HG02852 (cell line): ENCODE data around the gene DRD2.

Source experiments
- ATAC-seq: cut with Tn5 transposase; IDR thresholded peaks from one replicate; pipeline ENCODE4 v1.9.1; 2021; ENCODE audit warnings: mild to moderate bottlenecking, moderate library complexity; ENCODE audit not compliant: unreplicated experiment

The DRD2 gene

DNA sequence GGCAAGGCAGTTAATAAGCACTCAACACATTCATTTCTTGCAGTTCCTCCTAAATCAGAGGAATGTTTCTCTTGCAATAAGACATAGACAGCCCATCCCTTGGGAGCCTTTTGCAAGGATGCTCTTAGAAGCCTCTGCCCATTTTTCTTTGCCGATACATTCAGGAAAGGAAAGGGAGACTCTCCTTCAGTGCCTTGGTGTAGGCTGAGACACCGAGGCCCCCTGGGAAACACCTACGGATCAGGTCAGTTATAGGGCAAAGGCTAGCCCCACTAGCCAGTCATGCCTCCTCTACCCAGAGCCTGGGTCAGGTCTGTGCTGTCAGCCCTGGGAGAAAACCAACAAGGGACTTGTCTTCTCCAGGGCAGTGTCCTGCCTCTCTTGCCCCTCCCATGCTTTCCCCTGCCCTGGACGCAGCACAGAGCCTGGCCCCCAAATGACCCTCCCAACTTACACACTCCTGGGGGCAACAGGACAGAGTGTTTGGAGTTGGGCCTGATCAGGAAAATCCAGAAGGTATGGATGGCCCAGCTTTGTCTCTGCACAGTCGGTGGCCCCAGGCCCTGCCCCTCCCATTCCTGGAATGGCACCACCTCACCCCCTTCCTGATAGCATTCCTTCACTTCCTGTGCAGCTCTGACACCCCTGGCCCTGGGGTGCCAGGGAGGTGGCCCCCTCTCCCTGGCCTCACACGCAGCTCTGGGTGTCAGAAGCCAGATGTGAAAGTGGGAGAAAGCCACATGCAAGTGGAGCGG, 69.3 kb downstream of the DRD2 start:
- no peak for ATAC-seq

DNA sequence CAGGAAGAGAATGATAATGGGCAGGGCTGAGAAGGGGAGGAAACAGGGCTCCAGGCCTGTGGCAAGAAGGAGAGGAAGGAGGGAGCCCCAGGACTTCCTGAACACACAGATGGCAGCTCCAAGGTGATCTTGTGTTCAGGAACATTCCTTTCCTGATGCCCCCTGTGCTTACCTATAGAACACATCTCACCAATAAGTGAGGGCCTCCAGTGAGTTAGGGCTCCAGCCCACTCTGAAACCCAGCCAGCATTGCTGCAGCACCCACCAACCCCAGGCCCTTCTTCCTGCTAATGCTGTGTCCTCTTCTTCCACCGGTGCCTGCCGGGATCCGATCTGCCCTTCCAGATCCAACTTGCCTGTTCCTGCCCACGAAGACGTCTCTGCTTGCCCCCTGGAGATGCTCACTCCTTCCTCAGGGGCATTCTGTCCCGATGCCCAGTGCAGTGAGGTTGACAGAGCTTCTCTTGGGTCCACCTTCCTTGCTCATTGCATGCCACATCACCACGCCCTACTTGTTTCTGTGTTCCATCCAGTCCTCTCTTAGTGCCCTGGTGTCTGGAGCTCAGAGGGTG, 70.3 kb downstream of the DRD2 start:
- ATAC-seq, result no peak

DNA sequence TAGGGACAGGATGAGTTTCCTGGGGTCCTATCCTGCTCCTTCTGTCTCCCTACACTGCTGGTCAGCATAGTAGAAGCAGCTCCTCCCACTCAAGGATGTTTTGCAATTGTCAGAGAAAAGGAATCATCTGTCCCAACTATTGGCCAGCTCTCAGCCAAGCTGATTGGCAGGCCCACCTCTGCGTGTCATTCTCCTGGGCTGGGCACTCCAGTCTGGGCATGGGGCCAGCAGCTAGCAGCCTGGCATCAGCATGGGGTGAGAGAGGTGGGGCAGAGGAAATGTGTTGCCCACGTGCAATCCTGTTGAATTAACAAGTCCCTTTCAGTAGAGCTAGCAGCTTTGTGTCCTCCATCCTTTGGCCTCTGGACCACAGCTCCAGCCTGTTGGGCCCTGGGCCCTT, 73.5 kb downstream of the DRD2 start:
- ATAC-seq, result no peak

DNA sequence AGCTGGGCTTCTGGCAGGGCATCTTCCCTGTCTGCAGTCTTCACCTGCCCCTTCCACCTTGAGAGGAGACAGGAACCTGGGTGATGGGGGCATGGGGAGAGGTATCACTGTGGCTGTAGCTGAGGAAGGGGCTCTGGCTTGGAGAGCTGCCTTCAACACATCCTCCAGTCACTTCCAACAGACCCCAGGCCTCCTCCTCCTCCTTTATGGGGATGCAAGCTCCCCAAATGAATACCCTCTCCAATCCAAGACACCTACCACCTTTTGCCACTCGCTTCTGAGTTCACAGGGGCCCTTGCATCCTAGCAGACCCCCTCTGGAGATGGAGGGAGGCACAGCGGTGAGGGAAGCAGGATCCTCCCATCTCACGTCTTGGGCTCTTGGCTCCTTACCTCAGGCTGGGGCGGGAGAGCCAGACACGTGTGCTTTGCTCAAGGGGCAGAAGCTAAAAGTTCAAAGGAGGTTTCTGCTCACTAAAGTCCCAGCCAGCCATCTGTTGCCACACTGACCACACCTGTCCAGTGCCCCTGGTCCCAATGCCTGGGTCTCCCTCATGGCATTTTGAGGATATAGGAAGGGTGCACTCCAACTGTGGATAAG, 74.5 kb downstream of the DRD2 start:
- no peak for ATAC-seq

DNA sequence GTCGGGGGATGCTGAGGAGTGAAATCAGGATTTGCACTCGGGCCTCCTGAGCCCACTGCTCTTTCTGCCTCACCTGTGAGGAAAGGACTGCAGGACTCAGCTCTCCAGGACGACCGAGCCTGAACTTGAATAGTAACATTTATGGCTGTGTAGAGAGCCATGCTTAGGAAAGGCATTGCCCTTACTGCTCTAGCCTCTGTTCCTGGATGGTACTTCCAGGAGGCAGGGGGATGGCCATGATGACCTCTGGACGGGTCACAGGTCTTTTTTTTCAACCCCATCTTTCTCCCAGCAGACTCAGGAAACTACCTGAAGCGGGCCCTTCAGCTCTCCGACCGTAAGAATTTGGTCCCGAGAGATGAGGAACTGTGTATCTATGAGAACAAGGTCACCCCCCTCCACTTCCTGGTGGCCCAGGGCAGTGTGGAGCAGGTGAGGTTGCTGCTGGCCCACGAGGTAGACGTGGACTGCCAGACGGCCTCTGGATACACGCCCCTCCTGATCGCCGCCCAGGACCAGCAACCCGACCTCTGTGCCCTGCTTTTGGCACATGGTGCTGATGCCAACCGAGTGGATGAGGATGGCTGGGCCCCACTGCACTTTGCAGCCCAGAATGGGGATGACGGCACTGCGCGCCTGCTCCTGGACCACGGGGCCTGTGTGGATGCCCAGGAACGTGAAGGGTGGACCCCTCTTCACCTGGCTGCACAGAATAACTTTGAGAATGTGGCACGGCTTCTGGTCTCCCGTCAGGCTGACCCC, 76.3 kb downstream of the DRD2 start:
- no peak for ATAC-seq

DNA sequence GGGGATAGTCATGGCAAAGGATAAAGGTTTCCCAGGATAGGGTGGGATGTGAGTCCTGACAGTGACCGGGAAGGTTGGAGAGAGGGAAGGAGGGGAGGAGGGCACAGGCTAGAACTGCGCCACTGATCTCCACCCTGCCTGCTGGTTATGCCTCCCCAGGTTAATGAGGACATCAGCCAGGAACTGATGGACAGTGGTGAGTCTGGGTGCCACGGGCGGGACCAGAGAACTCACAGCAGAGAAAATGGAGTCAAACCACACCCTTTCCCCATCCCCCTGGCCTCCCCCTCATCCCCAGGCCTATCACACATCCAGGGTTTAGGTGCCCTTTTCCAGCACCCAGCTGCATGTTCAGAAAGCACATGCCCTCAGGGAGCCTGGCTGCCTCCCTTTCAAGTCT, 77.4 kb downstream of the DRD2 start:
- no peak for ATAC-seq

DNA sequence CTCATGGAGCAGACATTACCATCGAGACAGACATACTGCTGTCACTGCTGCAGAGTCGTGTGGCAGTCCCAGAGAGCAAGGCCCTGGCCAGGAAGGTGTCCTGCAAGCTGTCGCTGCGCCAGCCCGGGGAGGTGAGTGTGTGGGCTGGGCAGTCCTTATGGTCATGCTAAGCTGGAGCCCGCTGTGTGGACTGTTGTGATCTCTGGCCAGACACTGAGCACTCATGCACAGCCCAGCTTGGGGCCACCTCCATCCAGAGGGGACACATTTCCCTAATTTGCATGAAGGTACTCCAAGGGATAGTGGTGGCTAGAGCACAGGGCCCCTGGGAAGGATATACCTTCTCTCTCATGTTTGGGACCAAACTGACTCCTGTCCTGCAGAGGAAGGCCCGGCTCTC, 78.0 kb downstream of the DRD2 start:
- ATAC-seq, result no peak

DNA sequence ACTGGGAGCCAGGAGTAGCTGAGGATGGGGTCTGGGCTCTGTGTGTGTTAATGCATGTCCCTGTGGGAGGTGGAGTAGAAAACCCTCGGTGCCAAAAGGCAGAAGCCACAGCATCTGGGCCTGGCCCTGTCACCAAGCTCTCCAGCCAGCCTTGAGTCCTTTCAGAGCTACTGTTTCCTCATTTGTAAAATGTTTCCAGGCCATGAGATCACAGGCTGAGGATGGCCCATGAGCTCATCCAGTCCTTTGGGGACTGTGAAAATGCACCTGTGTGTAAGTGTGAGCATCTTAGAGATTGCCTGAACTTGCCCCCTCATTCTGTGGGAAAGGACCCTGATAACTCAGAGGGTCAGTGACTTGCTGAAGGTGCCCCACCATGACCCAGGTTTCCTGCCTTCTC, 78.5 kb downstream of the DRD2 start:
- no peak for ATAC-seq

DNA sequence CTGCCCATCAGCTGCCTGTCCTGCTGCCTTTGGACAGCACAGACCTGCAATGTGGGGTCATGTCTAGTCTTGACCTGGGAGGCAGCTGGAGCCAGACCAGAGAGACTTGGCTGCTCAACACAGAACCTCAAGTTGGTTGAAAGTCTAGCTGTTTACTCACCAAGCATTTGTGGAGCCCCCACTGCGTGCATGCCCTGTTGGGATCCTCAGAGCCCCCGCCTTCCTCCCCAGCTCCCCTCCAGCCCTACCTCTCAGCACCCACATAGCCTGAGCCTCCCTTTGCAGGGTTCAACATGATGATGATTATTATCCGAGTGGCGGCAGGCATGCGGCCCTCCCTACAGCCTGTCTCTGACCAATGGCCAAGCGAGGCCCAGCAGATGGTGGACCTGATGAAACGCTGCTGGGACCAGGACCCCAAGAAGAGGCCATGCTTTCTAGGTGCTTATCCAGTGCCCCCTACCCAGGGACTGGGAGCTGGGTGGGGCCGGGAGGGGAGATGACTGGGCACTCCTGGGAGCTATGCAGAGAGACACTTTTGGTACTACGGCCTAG, 79.3 kb downstream of the DRD2 start:
- no peak for ATAC-seq

DNA sequence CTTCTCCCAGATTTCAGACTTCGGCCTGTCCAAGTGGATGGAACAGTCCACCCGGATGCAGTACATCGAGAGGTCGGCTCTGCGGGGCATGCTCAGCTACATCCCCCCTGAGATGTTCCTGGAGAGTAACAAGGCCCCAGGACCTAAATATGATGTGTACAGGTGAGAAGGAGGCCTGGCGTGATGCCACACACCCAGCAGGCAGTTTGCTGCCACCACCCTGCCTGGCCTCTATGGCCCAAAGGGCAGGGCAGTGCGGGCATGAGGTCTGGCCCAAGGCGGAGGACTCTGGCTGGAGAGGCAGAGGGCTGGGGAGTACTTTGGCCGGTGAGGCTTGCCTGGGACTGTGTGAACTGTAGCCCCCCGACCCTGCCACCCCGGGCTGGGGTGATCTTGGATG, 80.3 kb downstream of the DRD2 start:
- ATAC-seq, result no peak

DNA sequence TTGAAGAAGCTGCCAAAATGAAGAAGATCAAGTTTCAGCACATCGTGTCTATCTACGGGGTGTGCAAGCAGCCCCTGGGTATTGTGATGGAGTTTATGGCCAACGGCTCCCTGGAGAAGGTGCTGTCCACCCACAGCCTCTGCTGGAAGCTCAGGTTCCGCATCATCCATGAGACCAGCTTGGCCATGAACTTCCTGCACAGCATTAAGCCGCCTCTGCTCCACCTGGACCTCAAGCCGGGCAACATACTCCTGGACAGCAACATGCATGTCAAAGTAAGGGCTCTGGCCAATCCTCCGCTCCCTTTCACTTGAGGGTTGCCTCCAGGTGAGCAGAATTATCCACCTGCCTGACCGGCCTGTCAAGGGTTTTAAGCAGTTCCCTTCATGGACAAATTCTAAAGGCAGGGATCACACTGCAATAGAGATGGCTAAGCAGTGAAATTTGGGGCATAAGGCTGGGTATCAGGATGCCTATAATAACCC, 81.7 kb downstream of the DRD2 start:
- ATAC-seq, result no peak

DNA sequence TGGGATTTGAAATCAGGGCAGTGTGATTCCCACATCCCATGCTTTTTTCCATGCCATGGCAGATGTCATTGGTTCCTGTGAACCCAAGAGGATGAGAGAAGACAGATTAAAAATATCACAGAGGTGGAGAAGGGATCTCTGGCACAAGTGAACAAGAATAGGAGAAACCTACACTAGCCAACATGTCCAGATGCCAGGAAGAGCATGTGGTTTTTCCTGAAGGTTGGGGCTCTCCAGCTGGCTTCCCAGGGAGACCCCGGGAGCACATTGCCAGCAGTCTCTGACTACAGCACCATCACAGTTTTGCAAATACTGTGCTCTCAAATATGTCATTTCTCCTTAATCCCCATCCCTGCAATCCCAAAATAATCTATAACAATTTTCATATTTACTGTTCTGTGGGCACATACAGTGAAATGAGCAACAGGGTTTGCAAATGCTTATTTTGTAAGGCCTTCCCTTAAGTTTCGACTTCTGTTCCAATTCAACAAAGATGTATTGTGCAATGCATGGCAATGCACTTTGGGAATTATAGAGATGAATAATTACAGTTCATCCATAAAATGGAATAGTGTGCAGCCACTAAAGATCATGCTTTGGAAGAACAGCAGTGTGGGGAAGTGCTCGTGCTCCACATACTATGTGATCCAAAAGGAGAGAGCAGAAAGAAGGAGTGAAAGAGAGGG, 82.8 kb downstream of the DRD2 start:
- no peak for ATAC-seq

DNA sequence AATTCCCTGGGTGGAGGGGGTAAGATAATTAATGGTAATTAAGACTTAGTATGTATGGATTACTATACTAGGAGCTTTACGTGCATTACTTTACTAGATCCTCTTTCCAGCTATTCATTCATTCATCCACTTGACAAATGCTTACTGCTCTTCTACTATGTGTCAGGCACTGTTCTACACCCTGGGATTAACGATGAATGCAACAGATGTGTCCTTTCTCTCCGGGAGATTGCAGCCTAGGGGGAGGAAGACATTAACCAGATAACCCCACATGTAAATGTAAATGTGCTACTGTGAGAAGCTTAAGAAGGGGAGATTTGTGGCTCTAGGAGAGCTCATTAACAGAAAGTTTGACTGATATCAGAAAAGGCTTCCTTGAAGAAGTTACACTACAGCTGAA, 85.9 kb downstream of the DRD2 start:
- ATAC-seq, result no peak

DNA sequence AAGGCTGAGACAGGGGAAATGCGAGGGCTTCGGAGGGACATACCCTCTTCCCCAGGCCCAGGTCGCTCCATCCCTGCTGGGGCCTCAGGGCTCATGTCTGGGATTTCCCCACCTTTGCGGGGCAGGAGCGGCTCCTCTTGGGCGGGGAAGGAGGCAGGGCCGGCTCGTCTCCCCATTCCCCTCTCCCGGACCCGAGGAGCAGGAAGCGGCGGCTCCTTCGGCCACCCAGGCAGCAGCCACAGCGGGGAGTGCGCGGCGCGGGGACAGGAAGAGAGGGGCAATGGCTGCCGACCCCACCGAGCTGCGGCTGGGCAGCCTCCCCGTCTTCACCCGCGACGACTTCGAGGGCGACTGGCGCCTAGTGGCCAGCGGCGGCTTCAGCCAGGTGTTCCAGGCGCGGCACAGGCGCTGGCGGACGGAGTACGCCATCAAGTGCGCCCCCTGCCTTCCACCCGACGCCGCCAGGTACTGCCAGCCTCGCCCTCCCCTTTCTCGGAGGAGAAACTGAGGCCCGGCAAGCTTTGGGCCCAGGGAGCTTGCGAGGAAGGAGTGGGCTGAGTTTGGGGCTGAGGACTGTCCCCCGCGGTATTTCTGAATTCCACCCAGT, 87.5 kb downstream of the DRD2 start, which contains the start of gene ANKK1:
Gene ANKK1, plus strand, starts transcription at position 175 of the 607 bp plus-strand sequence. Its CDS starts 106 bp downstream, at position 281.
- ATAC-seq, result no peak

DNA sequence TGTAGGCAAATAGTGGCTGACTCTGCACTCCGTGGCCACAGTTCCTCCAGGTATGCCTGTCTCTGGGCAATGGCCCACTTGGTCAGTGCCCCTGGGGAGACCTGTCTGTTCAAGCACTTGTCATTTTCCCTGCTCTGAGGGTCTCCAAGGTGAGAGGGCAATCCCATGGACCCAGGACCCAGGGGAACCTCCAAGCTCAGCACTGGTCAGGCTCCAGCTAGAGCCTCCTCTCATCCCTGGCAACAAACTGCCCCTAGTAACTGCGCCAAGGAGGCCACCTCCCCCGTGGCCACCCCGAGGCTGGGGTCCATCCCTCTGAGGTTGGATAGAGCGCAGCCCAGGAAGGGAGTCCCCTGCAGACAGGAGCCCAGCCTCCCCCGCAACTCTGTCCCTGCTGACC, 88.3 kb downstream of the DRD2 start:
- no peak for ATAC-seq

DNA sequence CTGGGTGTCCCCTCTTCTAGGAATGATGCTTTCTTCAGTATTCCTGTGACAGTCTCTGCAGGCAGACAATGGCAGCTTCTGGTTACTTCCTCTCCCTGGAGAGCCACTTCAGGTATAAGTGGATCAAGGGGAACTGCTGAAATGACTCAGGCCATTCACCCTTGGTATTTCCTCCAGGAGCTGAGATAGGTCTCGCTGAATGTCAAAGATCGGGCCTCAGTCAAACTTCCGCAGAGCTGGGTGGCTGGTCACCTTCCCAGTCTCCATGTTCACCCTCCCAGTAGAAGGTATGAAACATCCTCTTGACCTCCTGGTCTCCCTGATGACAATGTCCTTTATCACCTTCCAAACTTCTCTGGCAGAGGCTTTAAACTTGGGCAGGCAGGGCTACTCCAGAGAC, 89.4 kb downstream of the DRD2 start:
- ATAC-seq, result no peak

DNA sequence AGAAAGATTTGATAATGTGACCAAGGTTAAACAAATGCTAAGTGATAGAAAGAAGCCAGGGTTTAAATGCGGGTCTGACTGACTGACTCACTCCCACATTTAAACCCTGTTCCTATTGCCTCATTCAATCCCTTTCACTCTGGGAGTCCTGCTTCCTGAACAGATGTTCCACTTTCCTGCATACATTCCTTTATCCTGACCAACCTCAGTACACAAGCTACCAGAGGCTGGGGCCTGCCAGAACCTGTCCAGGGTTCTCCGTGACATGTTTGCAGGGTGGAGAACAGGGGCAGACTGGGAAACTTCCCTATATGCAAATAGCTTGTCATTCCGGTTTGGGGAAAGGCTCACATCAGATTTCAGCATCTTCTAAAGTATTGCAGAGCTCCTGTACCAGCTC, 90.6 kb downstream of the DRD2 start:
- ATAC-seq, result no peak

DNA sequence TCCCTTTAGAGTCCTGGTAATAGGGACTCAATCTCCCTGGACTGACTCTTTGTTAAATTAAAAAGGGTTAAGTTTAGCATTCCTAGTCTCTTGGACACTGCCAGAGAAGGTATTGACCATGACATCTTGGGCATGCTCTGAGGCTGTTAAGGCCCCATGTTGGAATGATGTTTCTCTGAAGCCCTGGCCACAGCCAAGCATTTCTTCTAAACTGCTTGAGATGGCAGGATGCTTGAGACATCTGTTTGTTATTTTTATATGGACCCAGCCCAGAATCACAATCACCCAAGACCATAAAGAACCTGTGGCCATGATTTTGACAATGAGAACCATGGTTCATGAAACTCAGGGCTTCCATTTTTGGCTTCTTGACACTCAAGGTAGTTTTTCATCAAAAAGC, 93.1 kb downstream of the DRD2 start:
- ATAC-seq, result no peak

DNA sequence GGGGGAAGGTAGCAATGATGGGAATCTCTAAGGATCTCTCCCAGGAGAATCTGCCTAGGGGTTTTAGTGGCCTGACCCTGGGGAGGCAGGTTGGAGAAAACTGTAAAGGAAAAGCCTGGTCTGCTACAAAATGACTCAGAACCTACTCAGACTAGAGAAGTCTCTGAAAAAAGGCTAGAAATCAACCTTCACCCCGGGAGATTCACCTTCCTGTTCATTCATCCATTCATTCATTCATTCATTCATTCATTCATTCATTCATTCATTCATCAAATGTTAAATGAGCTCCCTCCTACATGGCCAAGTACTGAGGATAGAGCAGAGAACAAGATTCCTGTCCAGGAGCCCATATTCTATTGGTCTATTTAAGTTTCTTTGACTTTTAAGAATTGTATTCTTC, 96.5 kb downstream of the DRD2 start:
- ATAC-seq, result no peak

DNA sequence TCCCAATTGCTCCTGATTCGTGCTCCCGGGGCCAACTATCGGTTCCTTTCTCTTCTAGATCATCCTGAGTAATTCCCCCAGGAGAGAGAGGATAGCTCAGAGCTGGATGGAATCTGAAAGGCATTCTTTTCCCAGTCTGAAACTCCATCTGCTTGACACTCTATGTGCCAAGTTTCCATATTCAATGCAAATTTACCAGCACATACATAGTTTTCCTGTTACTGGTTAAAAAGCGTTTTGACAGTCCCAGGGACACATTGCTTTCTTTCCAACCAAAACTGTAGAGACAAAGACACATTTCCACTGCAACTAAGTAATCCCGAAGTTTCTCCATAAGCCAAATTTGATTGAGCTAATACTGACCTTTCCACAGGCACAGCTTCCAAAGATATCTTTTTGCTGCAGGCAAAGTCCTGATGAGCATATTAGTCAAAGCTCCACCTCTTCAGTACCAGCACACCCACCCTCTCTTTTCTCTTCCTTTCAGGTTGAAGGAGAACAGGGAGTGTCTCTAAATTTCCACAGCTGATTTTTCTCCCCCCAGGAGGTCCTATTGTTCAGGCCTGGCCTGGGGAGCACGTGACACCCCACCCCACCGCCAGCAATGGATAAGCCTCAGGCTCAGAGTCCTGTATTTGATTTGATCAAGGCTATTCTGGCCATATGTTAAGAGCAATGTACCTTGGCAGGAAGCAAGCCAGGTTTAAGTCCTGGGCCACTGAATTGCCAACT, 97.4 kb downstream of the DRD2 start:
- no peak for ATAC-seq
